HepG2 (cell line): ENCODE results near the gene C10orf143. TPM values are rescaled to one million over a fixed set of nuclear protein-coding genes. Genes with fewer than 3 reads are reported as not detected.

Experiments
- ATAC-seq: fragments of 200-7000 bp; cut with Tn5 transposase; 3 replicates; pipeline ENCODE4 v1.9.1; 2020; ENCODE audit warnings: mild to moderate bottlenecking, moderate library complexity
- BruUV-seq: library from RNA; stranded (reverse); fragments of 400-500 nt; replicated peaks from 2 replicates; lab custom pipeline; 2021; lab: Mats Ljungman, UMichigan
- CTCF ChIA-PET: fragments of 300-600 bp; formaldehyde crosslinking; extraction: SDS; loops from one replicate; lab custom pipeline; 2021; ENCODE audit warnings: low total read pairs, inconsistent platforms, low intra/inter-chr PET ratio; lab: Yijun Ruan, JAX
- POLR2A ChIA-PET: fragments of 350-600 bp; sonication (Branson Sonifier 250); formaldehyde crosslinking; loops from one replicate; lab custom pipeline; 2020; ENCODE audit warnings: antibody characterized with exemption, inconsistent platforms; lab: Yijun Ruan, JAX
- DNase-seq: peaks from one replicate; pipeline ENCODE4 v3.0.0-alpha.2; 2015; ENCODE audit warnings: low spot score
- FAIRE-seq: peaks from 3 replicates; lab custom pipeline; 2011; peaks lifted over from hg19 to GRCh38; lab: Jason Lieb, UNC
- H2AFZ ChIP-seq: one replicate; pipeline ENCODE4 v1.6.1; 2011; ENCODE audit warnings: low read length, inconsistent platforms
- H3K27ac ChIP-seq: fragments of 300-600 bp; 3 replicates; pipeline ENCODE4 v1.8.0; 2011; ENCODE audit warnings: mixed run types, mild to moderate bottlenecking, mixed read lengths, low read length, inconsistent platforms; ENCODE audit not compliant: insufficient read depth; ENCODE audit errors: extremely low read length
- H3K27me3 ChIP-seq, 2 experiments: fragments of 200-600 bp in 1 of 2; 2 replicates in 1 of 2; 3 replicates in 1 of 2; pipeline versions ENCODE4 v1.6.0 to v1.8.0; 2011; ENCODE audit warnings: low read length in 2 of 2, mild to moderate bottlenecking in 2 of 2, moderate library complexity in 2 of 2, inconsistent platforms in 1 of 2; ENCODE audit not compliant: insufficient read depth in 2 of 2, control insufficient read depth in 1 of 2
- H3K36me3 ChIP-seq, 2 experiments: fragments of 200-600 bp in 1 of 2; replicated peaks in 1 of 2; 2 replicates in 1 of 2; 3 replicates in 1 of 2; pipeline versions ENCODE4 v1.5.1 to v1.8.0; 2011; ENCODE audit warnings: low read length in 2 of 2, inconsistent platforms in 1 of 2; ENCODE audit not compliant: insufficient read depth in 2 of 2, control insufficient read depth in 1 of 2
- H3K4me1 ChIP-seq: 2 replicates; pipeline ENCODE4 v1.5.1; 2012; ENCODE audit warnings: low read length, inconsistent platforms; ENCODE audit not compliant: insufficient read depth
- H3K4me2 ChIP-seq: 2 replicates; pipeline ENCODE4 v1.6.0; 2011; ENCODE audit warnings: low read depth, low read length, inconsistent platforms
- H3K4me3 ChIP-seq, 3 experiments: fragments of 200-600 bp in 1 of 3; sonication (generic), shearing (Covaris generic) in 1 of 3; replicated peaks in 1 of 3; 2 replicates each; pipeline ENCODE4 v1.5.1; 2011 to 2016; ENCODE audit warnings: low read length in 3 of 3, inconsistent platforms in 2 of 3, low read depth in 2 of 3, mild to moderate bottlenecking in 2 of 3, control low read depth in 1 of 3, mixed read lengths in 1 of 3; ENCODE audit not compliant: insufficient read depth in 1 of 3
- H3K79me2 ChIP-seq: one replicate; pipeline ENCODE4 v1.6.1; 2011; ENCODE audit warnings: low read length, inconsistent platforms; ENCODE audit not compliant: insufficient read depth
- H3K9ac ChIP-seq: 2 replicates; pipeline ENCODE4 v1.6.0; 2011; ENCODE audit warnings: mild to moderate bottlenecking, low read depth, low read length, inconsistent platforms; ENCODE audit not compliant: insufficient read depth
- H3K9me3 ChIP-seq: 2 replicates; pipeline ENCODE4 v1.5.1; 2012; ENCODE audit warnings: mild to moderate bottlenecking, low read length
- H4K20me1 ChIP-seq: 2 replicates; pipeline ENCODE4 v1.6.0; 2011; ENCODE audit warnings: inconsistent platforms, mild to moderate bottlenecking, low read length, moderate library complexity; ENCODE audit not compliant: insufficient read depth
- CBX1 ChIP-seq: IDR thresholded peaks from one replicate; pipeline ENCODE4 v1.6.1; 2016; ENCODE audit warnings: antibody characterized with exemption, low read depth
- GABPA ChIP-seq, 2 experiments: IDR thresholded peaks; 2 replicates each; pipeline ENCODE4 v1.6.1; 2011 to 2016; ENCODE audit warnings: low read depth in 2 of 2, low read length in 1 of 2, missing biosample characterization in 1 of 2, missing genetic modification characterization in 1 of 2
- GTF3A ChIP-seq: sonication (generic); formaldehyde crosslinking; conservative IDR thresholded peaks from 2 replicates; pipeline ENCODE4 v1.4.0; 2020; ENCODE audit warnings: mild to moderate bottlenecking, missing genetic modification reagents
- IKZF1 ChIP-seq: fragments of 450-650 bp; IDR thresholded peaks from 2 replicates; pipeline ENCODE4 v1.7.1; 2016
- KDM3A ChIP-seq: IDR thresholded peaks from 2 replicates; pipeline ENCODE4 v1.6.1; 2018; ENCODE audit warnings: low read depth, missing compliant biosample characterization
- MBD4 ChIP-seq: IDR thresholded peaks from 2 replicates; pipeline ENCODE4 v1.6.1; 2012; ENCODE audit warnings: low read length, inconsistent platforms, borderline replicate concordance
- NR2F2 ChIP-seq: IDR thresholded peaks from 2 replicates; pipeline ENCODE4 v1.6.1; 2012; ENCODE audit warnings: low read depth, inconsistent platforms, borderline replicate concordance
- POLR2AphosphoS2 ChIP-seq: IDR thresholded peaks from 2 replicates; pipeline ENCODE4 v1.6.1; 2011; ENCODE audit warnings: low read depth, low read length, improper control_type of control experiment
- POLR2G ChIP-seq: fragments of 200-400 bp; formaldehyde crosslinking; IDR thresholded peaks from 2 replicates; pipeline ENCODE4 v1.6.1; 2018; ENCODE audit warnings: mild to moderate bottlenecking, low read depth, low read length, moderate library complexity
- SAP130 ChIP-seq: IDR thresholded peaks from 2 replicates; pipeline ENCODE4 v1.6.1; 2016; ENCODE audit warnings: low read depth
- SRSF9 ChIP-seq: fragments of 200-400 bp; formaldehyde crosslinking; IDR thresholded peaks from 2 replicates; pipeline ENCODE4 v1.6.1; 2018; ENCODE audit warnings: borderline replicate concordance, mild to moderate bottlenecking, low read depth, low read length; ENCODE audit not compliant: insufficient read depth, poor library complexity, severe bottlenecking
- TCF7L2 ChIP-seq: IDR thresholded peaks from 2 replicates; pipeline ENCODE4 v1.6.1; 2011; ENCODE audit warnings: mild to moderate bottlenecking, low read depth, low read length, moderate library complexity
- TOPORS ChIP-seq: sonication (generic); formaldehyde crosslinking; IDR thresholded peaks from 2 replicates; pipeline ENCODE4 v1.8.0; 2023; ENCODE audit warnings: mild to moderate bottlenecking, missing genetic modification reagents
- YEATS4 ChIP-seq: sonication (generic); formaldehyde crosslinking; IDR thresholded peaks from 2 replicates; pipeline ENCODE4 v1.4.0; 2020; ENCODE audit warnings: missing genetic modification reagents, borderline replicate concordance
- ZBTB21 ChIP-seq: sonication (generic); formaldehyde crosslinking; IDR thresholded peaks from 2 replicates; pipeline ENCODE4 v1.4.0; 2020; ENCODE audit warnings: missing genetic modification reagents
- ZFAT ChIP-seq: sonication (generic); formaldehyde crosslinking; conservative IDR thresholded peaks from 2 replicates; pipeline ENCODE4 v1.8.1; 2023; ENCODE audit warnings: missing genetic modification reagents, inconsistent platforms
- ZMYM3 ChIP-seq: sonication (generic); formaldehyde crosslinking; IDR thresholded peaks from 2 replicates; pipeline ENCODE4 v1.5.1; 2020; ENCODE audit warnings: mild to moderate bottlenecking, missing genetic modification reagents
- ZSCAN22 ChIP-seq: sonication (generic); formaldehyde crosslinking; IDR thresholded peaks from 2 replicates; pipeline ENCODE4 v1.4.0; 2020; ENCODE audit warnings: mild to moderate bottlenecking, missing genetic modification reagents
- WGBS: methylation state at CpG from one replicate; pipeline ENCODE4 v1.1.6; 2017; ENCODE audit warnings: low lambda C conversion rate; 5-methylcytosine and 5-hydroxymethylcytosine counted together
- in situ Hi-C: cut with HindIII; loops from 2 replicates; pipeline ENCODE4 v1.10.0; 2017; ENCODE audit warnings: low pct_unique_long_range_greater_than_20kb; ENCODE audit not compliant: extremely low pct_ligation_motif_present
- intact Hi-C: fragments of 100-400 bp; cut with micrococcal nuclease; formaldehyde crosslinking; loops from one replicate; pipeline ENCODE4 v1.10.0; 2022; ENCODE audit not compliant: unreplicated experiment
- polyA plus RNA-seq, 8 experiments: library from polyadenylated mRNA; depleted of rRNA in 3 of 8; stranded (reverse) in 7 of 8; unstranded in 1 of 8; fragments of >200 nt; fragmentation: Illumina TruSeq in 4 of 8; extraction: Trizol in 4 of 8; gene quantifications; 2 replicates each; pipeline versions ENCODE4 v1.2.1 to v1.2.3, GENCODE V29; 2011 to 2016; ENCODE audit warnings: low read depth in 4 of 8, missing spikeins in 1 of 8, mixed read lengths in 1 of 8; ENCODE audit not compliant: insufficient read depth in 1 of 8
- total RNA-seq, 5 experiments: library from RNA; depleted of rRNA; stranded (reverse); fragments of >200 nt; fragmentation: Illumina TruSeq; extraction: Trizol; gene quantifications; 2 replicates each; pipeline ENCODE4 v1.2.3, GENCODE V29; 2016; ENCODE audit warnings: low read depth in 1 of 5
- TF ChIP-seq, protein P1 (sequence below): sonication (generic); formaldehyde crosslinking; IDR thresholded peaks from 2 replicates; pipeline ENCODE4 v1.4.0; 2020; ENCODE audit warnings: missing genetic modification reagents

Gene C10orf143
- total and polyA plus RNA-seq, 2 of the 13 experiments (the other 11 are each of a cell fraction or from before 2014, with no cell fraction given): 0.21 to 0.91 TPM

DNA sequence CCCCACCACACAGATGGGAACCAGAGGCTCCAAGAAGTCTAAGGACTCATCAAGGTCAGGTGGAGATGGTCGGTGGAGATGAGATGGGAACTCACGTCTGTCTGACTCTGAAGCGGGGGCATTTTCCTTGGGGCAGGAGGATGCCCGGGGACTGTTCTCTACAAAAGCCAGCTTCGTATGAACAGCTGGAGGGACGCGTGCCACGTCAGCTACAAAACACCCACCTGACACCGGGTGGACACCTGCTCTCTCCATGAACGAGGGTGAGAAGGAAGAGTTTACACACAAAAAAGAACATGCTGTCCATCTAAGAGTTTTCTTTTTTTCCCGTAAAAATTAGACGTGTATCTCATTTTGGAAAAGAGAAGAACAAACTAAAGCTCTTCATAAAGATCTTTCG, 47.7 kb downstream of the C10orf143 start:
- Histone ChIP-seq H3K4me2 (no peak overlapping the region), H3K36me3 (no peaks in the 10 kb centered on the region), H3K9me3 (no peaks in the 10 kb centered on the region), H3K9ac (no peak overlapping the region), H3K4me1 (no peaks in the 10 kb centered on the region)
- ATAC-seq: no peak
- WGBS: 42% methylated on average over 13 of the region's 13 CpGs
- intact Hi-C loops (no loop called here), in situ Hi-C loops (no loop called here)
- CTCF ChIA-PET: no interaction called here
- BruUV-seq: no TSS peak
- TF ChIP-seq TOPORS (CRISPR knock-in tag) (no peak), NR2F2 (no peak), POLR2AphosphoS2 (no peak), KDM3A (CRISPR knock-in tag) (no peak), GTF3A (CRISPR knock-in tag) (no peak), POLR2G (no peak), ZSCAN22 (no peak)
- TF ChIP-seq, all 625 proteins: peak for 0
- FAIRE-seq (no peak), DNase-seq (no peak)
- Histone ChIP-seq H3K79me2 (no peaks in the 10 kb centered on the region), H3K4me3 (no peak overlapping the region), H2AFZ (no peak overlapping the region), H4K20me1 (no peaks in the 10 kb centered on the region), H3K27ac (no peak overlapping the region), H3K27me3 (no peaks in the 10 kb centered on the region; a peak in 1 of 5 replicates)
- POLR2A ChIA-PET: no interaction called here

GRCh38 chr10:130062201-130062600, 48.4 kb downstream of the C10orf143 start:
- no peak for DNase-seq
- Histone ChIP-seq H3K79me2 (no peaks in the 10 kb centered on the region), H3K4me3 (no peak overlapping the region), H3K4me2 (no peak overlapping the region), H4K20me1 (no peaks in the 10 kb centered on the region), H3K9ac (no peak overlapping the region), H3K9me3 (no peaks in the 10 kb centered on the region), H3K27me3 (no peaks in the 10 kb centered on the region; a peak in 1 of 5 replicates), H2AFZ (no peak overlapping the region), H3K27ac (no peak overlapping the region), H3K36me3 (no peaks in the 10 kb centered on the region), H3K4me1 (no peaks in the 10 kb centered on the region)
- FAIRE-seq: no peak
- BruUV-seq: no TSS peak
- POLR2A ChIA-PET: no interaction called here
- TF ChIP-seq ZMYM3 (CRISPR knock-in tag): no peak
- no peak for TF ChIP-seq GABPA (IDR thresholded peaks at IDR 0.05; ENCODE audit: low read depth, low read length)
- no peak for TF ChIP-seq GABPA (CRISPR knock-in tag; IDR thresholded peaks at IDR 0.05; ENCODE audit: low read depth)
- no peak for TF ChIP-seq CBX1
- no peak for TF ChIP-seq ZFAT (CRISPR knock-in tag)
- TF ChIP-seq IKZF1: no peak
- TF ChIP-seq ZBTB21 (CRISPR knock-in tag): no peak
- TF ChIP-seq YEATS4 (CRISPR knock-in tag): no peak
- no peak for TF ChIP-seq MBD4
- TF ChIP-seq SRSF9: no peak
- TF ChIP-seq SAP130 (CRISPR knock-in tag): no peak
- TF ChIP-seq TCF7L2: no peak
- TF ChIP-seq, protein P1, sequence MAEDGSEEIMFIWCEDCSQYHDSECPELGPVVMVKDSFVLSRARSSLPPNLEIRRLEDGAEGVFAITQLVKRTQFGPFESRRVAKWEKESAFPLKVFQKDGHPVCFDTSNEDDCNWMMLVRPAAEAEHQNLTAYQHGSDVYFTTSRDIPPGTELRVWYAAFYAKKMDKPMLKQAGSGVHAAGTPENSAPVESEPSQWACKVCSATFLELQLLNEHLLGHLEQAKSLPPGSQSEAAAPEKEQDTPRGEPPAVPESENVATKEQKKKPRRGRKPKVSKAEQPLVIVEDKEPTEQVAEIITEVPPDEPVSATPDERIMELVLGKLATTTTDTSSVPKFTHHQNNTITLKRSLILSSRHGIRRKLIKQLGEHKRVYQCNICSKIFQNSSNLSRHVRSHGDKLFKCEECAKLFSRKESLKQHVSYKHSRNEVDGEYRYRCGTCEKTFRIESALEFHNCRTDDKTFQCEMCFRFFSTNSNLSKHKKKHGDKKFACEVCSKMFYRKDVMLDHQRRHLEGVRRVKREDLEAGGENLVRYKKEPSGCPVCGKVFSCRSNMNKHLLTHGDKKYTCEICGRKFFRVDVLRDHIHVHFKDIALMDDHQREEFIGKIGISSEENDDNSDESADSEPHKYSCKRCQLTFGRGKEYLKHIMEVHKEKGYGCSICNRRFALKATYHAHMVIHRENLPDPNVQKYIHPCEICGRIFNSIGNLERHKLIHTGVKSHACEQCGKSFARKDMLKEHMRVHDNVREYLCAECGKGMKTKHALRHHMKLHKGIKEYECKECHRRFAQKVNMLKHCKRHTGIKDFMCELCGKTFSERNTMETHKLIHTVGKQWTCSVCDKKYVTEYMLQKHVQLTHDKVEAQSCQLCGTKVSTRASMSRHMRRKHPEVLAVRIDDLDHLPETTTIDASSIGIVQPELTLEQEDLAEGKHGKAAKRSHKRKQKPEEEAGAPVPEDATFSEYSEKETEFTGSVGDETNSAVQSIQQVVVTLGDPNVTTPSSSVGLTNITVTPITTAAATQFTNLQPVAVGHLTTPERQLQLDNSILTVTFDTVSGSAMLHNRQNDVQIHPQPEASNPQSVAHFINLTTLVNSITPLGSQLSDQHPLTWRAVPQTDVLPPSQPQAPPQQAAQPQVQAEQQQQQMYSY (CRISPR knock-in tag): no peak
- ATAC-seq: no peak
- CTCF ChIA-PET: no interaction called here
- intact Hi-C loops: no loop called here
- WGBS: 0% methylated on average over 1 of the region's 3 CpGs
- in situ Hi-C loops: no loop called here
